G401 (cell line): ENCODE results near the gene CNGA4. TPM values are rescaled to one million over a fixed set of nuclear protein-coding genes. Genes with fewer than 3 reads are reported as not detected.
"Not testable (repeated sequence)": the region's sequence is repeated elsewhere in the genome, so short reads cannot be mapped to it uniquely, and the experiment has no call there.

Source experiments
- DNase-seq: peaks from one replicate; pipeline ENCODE4 v3.0.0-alpha.2; 2015; ENCODE audit warnings: low spot score
- in situ Hi-C: cut with HindIII; loops from 2 replicates; pipeline ENCODE4 v1.10.0; 2016; ENCODE audit warnings: low sequenced_read_pairs, mixed read lengths
- total RNA-seq: library from RNA; depleted of rRNA; stranded (reverse); fragments of >200 nt; shearing (Covaris generic); gene quantifications from 2 replicates; pipeline ENCODE4 v1.2.3, GENCODE V29; 2014; rRNA removed

The CNGA4 gene
- total RNA-seq, 1 experiment from 2014 or later = not detected

DNA sequence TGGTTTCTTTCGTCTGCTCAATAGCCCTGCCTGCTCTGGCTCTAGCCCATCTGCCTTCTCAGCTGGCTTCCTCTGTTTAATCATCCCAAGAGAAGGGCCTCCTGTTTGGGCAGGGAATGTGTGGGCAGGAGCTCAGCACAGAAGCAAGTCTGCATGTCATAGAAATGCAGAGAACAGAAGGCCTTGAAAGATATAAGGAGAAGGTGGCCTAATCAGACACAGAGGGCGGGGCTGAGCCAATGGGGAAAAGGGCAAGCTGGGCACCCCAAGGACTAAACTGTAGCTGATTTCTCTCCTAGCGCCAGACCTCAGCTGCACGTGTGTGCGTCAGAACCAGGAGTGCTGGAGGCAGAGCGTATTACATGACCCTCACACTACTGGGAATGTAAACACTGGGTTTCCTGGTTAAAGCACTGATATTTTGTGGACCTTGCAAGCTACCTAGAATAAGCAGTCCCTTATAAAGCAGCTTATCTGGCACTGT lies 13.1 kb downstream of the CNGA4 start:
- in situ Hi-C loops = no loop called here
- DNase-seq = peak; percentile 62

DNA sequence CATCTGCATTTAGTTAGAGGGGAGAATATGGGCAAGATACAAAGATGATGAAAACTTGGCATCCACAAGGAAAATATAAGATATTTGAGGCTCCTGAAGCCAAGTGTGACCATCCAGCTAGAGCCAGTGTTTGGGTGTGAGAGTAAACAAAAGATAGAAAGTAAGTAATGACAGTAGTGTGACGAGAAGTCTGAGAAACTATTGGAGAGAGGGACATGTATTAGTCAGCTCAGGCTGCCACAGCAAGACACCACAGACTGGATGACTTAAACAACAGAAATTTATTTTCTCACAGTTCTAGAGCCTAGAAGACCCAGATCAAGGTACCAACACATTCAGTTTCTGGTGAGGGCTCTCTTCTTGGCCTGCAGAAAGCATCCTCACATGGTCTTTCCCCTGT lies 14.3 kb downstream of the CNGA4 start:
- no peak for DNase-seq
- in situ Hi-C loops = no loop called here

DNA sequence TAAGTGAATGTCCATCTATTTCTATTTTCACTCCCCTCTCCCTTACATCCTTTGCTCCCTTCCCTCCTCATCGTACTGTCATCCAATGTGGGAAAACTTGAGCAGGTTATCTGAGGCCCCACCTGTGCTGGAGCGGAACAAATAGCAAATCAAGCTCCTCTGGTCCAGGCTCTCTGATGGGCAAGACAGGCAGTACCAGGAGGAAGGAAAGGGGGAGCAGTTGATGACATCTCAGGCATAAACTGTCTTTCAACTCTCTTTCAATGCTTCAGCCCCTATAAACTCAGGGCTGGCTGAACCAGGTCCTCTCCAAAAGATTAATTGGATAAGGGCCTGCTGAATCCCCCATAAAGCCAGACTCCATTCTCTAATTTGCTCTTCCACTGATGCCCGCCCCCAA lies 19.3 kb downstream of the CNGA4 start:
- peak; percentile 65 for DNase-seq
- in situ Hi-C loops = no loop called here

DNA sequence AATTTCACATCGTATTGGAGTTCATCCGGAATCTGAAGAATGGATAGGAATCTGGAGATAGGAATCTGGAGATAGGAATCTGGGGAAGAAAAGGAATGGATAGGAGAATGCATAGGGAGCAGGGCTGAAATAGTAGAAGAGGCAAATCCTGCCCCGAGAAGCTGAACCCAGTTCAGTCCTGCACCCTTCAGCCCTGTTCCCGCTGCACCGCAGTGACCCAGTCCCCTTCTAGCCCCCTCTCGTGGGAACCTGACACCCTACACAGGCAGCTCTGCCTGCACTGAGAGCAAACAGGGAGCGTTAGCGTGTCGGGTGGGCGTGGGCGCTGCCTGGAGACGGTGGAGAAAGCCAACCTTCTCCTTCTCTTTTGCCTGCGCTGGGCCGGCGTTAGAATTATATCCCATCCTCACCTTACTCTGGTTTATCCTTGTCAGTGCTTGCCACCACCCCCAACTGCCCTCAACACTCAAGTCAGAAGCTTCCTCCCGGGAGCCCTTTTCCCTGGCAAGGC lies 19.7 kb downstream of the CNGA4 start:
- peak; percentile 60 for DNase-seq
- in situ Hi-C loops = no loop called here

DNA sequence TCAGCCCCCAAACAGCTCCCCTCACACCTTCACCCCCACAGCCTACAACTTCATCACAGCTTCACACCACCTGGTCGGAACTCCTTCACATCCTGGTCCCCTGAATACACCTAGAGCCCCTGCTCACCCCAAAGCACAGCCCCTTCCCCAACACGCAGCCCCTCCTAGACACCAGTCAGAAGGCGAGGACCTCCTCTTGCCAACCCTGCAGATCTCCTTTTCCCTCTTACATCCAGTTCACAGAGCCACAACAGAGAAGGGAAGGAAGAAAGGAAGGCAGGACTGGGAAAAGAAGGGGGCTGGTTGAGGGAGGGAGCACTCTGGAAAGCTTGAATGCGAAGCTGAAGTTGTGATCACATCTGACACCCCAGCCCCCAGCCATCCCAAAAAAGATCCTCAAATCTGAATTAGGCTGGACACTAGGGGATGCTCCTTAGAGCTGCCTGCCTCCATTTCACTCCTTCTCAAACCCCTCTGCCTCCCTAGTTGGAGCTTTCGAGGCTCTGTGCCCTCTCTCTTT lies 21.4 kb downstream of the CNGA4 start:
- in situ Hi-C loops = no loop called here
- DNase-seq = peak; percentile 62

DNA sequence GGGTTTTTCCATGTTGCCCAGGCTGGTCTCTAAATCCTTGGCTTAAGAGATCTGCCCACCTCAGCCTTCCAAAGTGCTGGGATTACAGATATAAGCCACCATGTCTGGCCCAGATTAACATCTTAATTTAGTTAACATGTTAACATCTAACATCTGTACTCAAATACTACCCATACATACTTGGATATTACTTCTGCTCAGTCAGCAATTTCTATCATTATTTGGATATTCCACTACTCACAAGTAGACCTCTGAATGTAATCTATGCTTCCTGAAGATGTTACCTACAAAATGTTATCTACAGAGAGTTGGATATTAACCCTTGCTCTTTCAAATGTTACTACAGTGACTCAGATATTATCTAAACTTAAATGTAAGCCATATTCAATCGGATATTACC lies 24.8 kb downstream of the CNGA4 start:
- DNase-seq = no peak
- in situ Hi-C loops = no loop called here

DNA sequence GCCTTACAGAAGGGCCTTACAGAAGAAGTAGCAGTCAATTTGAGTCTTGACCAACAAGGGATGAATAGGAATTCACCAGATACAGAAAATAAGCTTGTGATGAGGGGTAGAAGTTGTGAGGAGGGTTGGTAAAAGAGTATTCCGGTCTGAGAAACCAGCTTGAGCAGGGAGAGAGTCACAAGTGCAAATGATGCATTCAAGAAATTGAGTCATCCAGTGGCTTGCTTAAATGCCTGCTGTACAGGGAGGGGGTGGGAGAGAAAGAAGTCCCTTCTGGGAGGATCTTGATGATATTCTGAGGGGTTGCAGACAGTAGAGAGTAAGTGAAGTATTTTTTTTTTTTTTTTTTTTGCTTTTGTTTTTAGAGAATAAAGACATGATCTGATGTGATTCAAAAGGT lies 29.9 kb downstream of the CNGA4 start:
- DNase-seq = no peak
- in situ Hi-C loops = no loop called here

DNA sequence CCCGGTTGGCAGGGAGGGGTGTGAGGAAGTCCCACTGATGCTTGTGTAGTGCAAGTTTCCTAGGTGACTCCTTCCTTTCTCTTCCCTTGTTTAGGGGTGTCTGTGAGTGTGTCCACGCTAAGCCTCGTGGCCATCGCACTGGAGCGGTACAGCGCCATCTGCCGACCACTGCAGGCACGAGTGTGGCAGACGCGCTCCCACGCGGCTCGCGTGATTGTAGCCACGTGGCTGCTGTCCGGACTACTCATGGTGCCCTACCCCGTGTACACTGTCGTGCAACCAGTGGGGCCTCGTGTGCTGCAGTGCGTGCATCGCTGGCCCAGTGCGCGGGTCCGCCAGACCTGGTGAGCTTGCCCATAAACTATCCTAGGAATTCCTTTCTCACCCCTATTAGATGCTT lies 31.1 kb downstream of the CNGA4 start:
- no peak for DNase-seq
- in situ Hi-C loops = no loop called here

DNA sequence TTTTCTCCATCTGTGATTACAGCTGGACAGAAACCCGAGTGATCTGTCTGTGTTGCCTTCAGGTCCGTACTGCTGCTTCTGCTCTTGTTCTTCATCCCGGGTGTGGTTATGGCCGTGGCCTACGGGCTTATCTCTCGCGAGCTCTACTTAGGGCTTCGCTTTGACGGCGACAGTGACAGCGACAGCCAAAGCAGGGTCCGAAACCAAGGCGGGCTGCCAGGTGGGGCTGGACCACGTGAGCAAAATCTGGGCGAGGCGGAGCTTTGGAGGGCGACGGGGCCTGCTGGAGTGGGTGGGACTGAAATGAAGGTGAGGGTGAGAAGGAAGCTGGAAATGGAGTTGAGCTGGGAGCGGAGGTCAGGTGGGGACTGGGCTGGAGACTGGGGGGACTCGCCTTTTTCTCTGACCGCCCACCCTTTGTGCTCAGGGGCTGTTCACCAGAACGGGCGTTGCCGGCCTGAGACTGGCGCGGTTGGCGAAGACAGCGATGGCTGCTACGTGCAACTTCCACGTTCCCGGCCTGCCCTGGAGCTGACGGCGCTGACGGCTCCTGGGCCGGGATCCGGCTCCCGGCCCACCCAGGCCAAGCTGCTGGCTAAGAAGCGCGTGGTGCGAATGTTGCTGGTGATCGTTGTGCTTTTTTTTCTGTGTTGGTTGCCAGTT lies 31.8 kb downstream of the CNGA4 start:
- DNase-seq = no peak
- in situ Hi-C loops = no loop called here

DNA sequence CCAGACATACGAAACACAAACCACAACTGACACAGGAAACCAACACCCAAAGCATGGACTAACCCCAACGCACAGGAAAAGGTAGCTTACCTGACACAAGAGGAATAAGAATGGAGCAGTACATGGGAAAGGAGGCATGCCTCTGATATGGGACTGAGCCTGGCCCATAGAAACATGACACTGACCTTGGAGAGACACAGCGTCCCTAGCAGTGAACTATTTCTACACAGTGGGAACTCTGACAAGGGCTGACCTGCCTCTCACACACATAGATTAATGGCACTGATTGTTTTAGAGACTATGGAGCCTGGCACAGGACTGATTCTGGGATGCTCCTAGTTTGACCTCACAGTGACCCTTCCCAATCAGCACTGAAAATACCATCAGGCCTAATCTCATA lies 32.7 kb downstream of the CNGA4 start:
- DNase-seq = no peak
- in situ Hi-C loops = no loop called here

DNA sequence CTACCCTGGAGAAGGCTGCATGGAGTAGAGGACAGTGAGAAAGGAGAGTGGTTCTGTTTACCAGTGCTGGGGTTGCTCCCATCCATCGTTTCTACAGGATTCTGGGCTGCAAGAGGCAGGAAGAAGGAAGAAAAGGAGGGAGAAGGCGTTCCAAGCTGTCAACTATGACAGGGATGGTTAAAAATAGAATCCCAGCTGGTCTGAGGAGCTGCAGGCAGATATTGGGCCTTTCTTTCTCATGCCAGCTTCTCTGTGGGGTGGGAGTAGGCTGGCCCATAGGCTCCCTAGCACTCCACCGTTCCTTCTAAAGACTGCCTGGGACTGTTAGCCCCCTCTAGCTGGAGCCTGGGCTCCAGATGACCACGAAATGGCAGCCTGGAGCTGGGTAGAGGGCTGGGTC lies 34.3 kb downstream of the CNGA4 start:
- in situ Hi-C loops = no loop called here
- DNase-seq = peak; percentile 95

DNA sequence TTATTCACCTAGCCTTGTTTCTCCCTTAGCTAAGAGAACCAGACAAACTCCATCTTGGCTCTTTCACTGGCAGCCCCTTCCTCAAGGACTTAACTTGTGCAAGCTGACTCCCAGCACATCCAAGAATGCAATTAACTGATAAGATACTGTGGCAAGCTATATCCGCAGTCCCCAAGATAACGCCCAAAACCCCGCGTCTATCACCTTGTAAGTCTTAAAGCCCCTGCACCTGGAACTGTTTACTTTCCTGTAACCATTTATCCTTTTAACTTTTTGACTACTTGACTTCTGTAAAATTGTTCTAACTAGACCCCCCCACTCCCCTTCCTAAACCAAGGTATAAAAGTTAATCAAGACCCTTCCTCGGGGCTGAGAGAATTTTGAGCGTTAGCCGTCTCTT lies 41.9 kb downstream of the CNGA4 start:
- in situ Hi-C loops, DNase-seq: not testable (repeated sequence)

DNA sequence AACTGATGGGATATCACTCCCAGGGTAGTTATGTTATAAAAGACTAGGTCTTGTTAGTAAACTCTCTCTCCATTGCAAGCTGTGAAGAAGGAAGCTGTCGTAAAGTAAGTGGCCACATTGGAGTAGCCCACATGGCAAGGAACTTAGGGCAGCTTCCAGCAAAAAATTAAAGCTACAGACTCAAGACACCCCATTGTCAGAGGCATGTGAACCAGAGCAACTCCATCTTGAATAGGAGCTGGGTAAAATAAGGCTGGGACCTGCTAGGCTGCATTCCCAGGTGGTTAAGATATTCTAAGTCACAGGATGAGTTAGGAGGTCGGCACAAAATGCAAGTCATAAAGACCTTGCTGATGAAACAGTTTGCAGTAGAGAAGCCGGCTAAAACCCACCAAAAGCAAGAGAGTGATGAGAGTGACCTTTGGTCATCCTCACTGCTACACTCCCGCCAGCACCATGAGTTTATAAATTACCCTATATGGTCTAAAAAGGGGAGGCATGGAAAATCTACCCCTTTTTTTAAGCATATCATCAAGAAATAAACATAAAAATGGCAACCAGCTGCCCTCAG lies 44.6 kb downstream of the CNGA4 start:
- in situ Hi-C loops = no loop called here
- DNase-seq = no peak

DNA sequence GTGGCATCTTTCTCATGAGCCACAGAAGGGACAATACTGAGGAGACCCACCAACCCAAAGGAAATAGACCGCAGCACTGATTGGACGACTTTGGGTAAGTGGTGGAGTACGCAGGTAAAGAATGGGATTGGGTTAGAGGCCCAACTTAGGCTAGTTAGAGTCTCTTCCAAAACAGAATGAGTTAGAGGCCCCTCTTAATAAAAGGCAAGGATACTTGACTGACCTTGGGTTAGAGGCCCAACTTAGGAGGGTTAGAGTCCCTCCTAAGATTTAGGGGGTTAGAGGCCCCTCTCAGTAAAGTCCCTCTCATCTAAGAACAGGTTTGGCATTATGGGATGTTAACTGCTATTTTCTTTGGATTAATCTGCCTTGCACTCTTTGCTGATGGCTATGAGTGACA lies 45.4 kb downstream of the CNGA4 start:
- in situ Hi-C loops = no loop called here
- DNase-seq = no peak

DNA sequence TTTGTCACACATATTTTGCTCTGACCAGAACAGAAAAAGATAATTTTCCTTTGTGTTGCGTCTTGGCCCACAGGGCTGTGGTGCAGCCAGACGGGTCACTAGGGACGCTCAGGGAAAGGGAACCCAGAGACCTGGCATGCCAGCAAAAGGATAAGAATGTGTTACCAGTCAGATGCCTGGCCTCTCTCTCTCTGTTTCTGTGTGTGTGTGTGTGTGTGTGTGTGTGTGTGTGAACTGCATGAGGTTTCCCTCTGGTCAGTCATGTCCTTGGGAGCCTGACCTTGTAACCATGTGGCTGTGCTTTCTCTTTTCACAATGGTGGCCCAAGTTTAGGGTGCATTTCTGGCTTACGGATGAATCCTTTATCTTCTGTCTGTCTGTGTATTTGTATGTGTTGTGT lies 46.1 kb downstream of the CNGA4 start:
- in situ Hi-C loops = no loop called here
- no peak for DNase-seq

Other genes starting within 250 kb of the CNGA4 start
- gene OR56A4, start 232.1 kb upstream of the CNGA4 start, total RNA-seq = not detected in 2 replicates
- not detected in 2 replicates for gene OR56A1, start 208.3 kb upstream of the CNGA4 start, total RNA-seq
- not detected in 2 replicates for gene OR56B4, start 131.4 kb upstream of the CNGA4 start, total RNA-seq
- gene OR52B2, start 68.8 kb upstream of the CNGA4 start, total RNA-seq = not detected in 2 replicates
- gene OR52W1, start 39.9 kb upstream of the CNGA4 start, total RNA-seq = not detected in 2 replicates
- gene C11orf42, start 33.5 kb upstream of the CNGA4 start, total RNA-seq = not detected in 2 replicates
- 16.1 and 38.0 TPM in 2 replicates for gene FHIP1B, start 4.5 kb upstream of the CNGA4 start, total RNA-seq
- not detected in 2 replicates for gene CCKBR, start 20.7 kb downstream of the CNGA4 start, total RNA-seq
- 59.5 and 60.8 TPM in 2 replicates for gene CAVIN3, start 81.4 kb downstream of the CNGA4 start, total RNA-seq
- gene SMPD1, start 151.4 kb downstream of the CNGA4 start, total RNA-seq = 7.3 and 14.1 TPM in 2 replicates
- gene APBB1, start 180.0 kb downstream of the CNGA4 start, total RNA-seq = 41.4 and 44.6 TPM in 2 replicates
- not detected in 2 replicates for gene HPX, start 201.9 kb downstream of the CNGA4 start, total RNA-seq
- 18.1 and 48.8 TPM in 2 replicates for gene TRIM3, start 234.9 kb downstream of the CNGA4 start, total RNA-seq
- 56.7 and 72.5 TPM in 2 replicates for gene ARFIP2, start 242.2 kb downstream of the CNGA4 start, total RNA-seq
- 37.4 and 56.5 TPM in 2 replicates for gene TIMM10B, start 242.4 kb downstream of the CNGA4 start, total RNA-seq